Endometrial microvascular endothelial cells (primary cell): ENCODE data around the gene SMIM27. TPM values are rescaled to one million over a fixed set of nuclear protein-coding genes. Genes with fewer than 3 reads are reported as not detected.
"Not testable (repeated sequence)": the region's sequence is repeated elsewhere in the genome, so short reads cannot be mapped to it uniquely, and the experiment has no call there.

Experiments used
- in situ Hi-C: cut with HindIII; loops from 2 replicates; pipeline ENCODE4 v1.10.0; 2017; ENCODE audit warnings: low sequenced_read_pairs, low pct_unique_long_range_greater_than_20kb; ENCODE audit errors: inconsistent ontology term
- total RNA-seq: library from RNA; depleted of rRNA; stranded (reverse); fragments of >200 nt; gene quantifications from one replicate; pipeline ENCODE4 v1.2.3, GENCODE V29; 2015; ENCODE audit errors: inconsistent ontology term

The SMIM27 gene
- total RNA-seq, 1 donor from 2014 or later = 3.4 TPM

DNA sequence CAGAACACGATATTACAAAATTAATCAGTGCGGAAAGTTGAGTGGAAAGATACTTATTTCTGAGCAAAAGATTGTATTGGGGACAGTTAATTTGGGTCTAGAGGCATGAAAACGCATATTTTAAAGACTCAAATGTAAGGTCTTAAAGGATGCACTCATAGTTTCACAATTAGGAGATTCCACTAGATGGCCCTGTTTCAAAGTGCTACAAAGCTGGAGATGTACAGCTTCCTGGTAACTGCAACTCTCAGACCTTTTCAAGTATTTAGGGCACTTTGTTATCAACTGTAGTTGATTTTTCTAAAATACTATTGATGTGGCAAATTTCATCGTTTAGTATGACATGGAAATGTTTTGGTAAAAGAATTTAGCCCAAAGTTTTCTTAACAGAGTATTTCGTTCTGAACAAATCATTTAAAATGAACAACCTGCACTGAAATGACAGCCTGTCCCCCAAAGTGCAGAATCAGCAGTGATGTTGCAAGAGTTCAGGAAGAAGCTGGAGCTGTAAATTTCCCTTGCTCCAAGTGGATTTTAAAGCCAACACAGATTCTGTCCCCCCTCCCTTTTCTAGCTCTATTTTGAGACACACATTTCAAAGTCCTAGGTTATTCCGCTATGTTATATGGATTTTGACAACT is 37.1 kb downstream of the SMIM27 start:
- in situ Hi-C loops = no loop called here

GRCh38 chr9:32590476-32590875 is 38.3 kb downstream of the SMIM27 start:
- in situ Hi-C loops = no loop called here

GRCh38 chr9:32590898-32591297 is 38.8 kb downstream of the SMIM27 start:
- in situ Hi-C loops = no loop called here

DNA sequence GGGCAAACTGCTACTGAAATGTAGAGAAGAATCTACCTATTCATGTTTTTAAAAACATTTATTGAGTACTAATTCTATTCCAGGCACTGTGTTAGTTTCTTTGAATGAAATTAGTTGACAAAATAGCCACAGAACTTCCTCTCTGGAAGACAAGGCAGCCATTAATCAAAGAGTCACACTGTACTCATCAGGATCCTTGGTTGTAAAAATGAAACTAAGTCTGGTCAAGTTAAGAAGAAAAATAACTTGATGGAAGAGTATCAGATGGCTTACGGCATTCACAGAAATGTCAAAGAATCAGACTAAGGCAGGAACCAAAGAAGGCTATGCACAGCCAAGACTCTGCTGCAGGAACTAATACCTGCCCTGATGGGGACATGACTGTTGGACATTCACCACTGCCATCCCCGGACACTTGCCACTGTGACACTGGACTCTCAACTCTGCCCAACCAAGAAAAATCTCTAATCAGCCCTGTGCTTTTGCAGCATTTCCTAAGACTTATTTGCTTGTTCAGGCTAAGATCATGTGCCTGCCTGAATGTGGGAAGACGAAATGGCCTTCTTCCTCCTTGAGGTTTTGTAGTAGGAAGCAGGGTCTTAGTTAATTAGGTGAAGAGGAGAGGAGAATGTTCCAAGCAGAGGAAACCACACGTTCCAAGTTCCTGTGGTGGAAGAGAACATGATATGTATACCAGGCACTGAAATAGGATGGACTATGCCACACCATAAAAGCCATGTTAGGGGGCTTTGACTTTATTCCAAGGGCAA is 44.2 kb downstream of the SMIM27 start:
- in situ Hi-C loops = no loop called here

- in situ Hi-C loops = no loop called here
Measured at GRCh38 chr9:32596936-32597335, 44.8 kb downstream of the SMIM27 start.

- in situ Hi-C loops = not testable (repeated sequence)
Measured at GRCh38 chr9:32599021-32599420, 46.9 kb downstream of the SMIM27 start.

Other genes starting within 250 kb of the SMIM27 start
- 136 TPM for gene ACO1, start 167.7 kb upstream of the SMIM27 start, total RNA-seq
- 38.1 TPM for gene RIGI, start 26.1 kb upstream of the SMIM27 start, total RNA-seq
- gene TOPORS, start 259 bp downstream of the SMIM27 start, total RNA-seq = 16.5 TPM
- gene NDUFB6, start 20.8 kb downstream of the SMIM27 start, total RNA-seq = 86.0 TPM
- not detected for gene TAF1L, start 83.3 kb downstream of the SMIM27 start, total RNA-seq
- not detected for gene TMEM215, start 231.2 kb downstream of the SMIM27 start, total RNA-seq